H1 (cell line): ENCODE measurements around the gene TLK2. TPM values are rescaled to one million over a fixed set of nuclear protein-coding genes. Genes with fewer than 3 reads are reported as not detected.

Experiments
- CTCF ChIA-PET: fragments of 300-600 bp; sonication (Branson Sonifier 250); formaldehyde crosslinking; loops from one replicate; lab custom pipeline; 2021; ENCODE audit not compliant: partially characterized antibody; lab: Charles Lee
- POLR2A ChIA-PET: fragments of 300-600 bp; sonication (Branson Sonifier 250); formaldehyde crosslinking; loops from one replicate; lab custom pipeline; 2021; ENCODE audit warnings: inconsistent platforms; ENCODE audit not compliant: partially characterized antibody; lab: Charles Lee
- DNase-seq, 2 experiments: peaks; one replicate each; pipeline versions ENCODE4 v3.0.0 to v3.0.0-alpha.2; 2010 to 2022; ENCODE audit warnings: low spot score in 2 of 2, low read depth in 1 of 2, mixed read lengths in 1 of 2
- FAIRE-seq: peaks from 2 replicates; lab custom pipeline; 2011; peaks lifted over from hg19 to GRCh38; lab: Jason Lieb, UNC
- H2AFZ ChIP-seq: 2 replicates; pipeline ENCODE4 v1.8.1; 2012; ENCODE audit warnings: low read length, inconsistent platforms
- H2AK5ac ChIP-seq: 2 replicates; pipeline ENCODE4 v1.6.1; 2013; ENCODE audit warnings: low read depth, low read length
- H2BK120ac ChIP-seq: replicated peaks from 2 replicates; pipeline ENCODE3; 2013; ENCODE audit warnings: low read depth, low read length, inconsistent platforms
- H2BK12ac ChIP-seq: 2 replicates; pipeline ENCODE4 v1.6.1; 2013; ENCODE audit warnings: low read depth, low read length
- H2BK15ac ChIP-seq: 2 replicates; pipeline ENCODE4 v1.6.1; 2013; ENCODE audit warnings: low read length
- H2BK20ac ChIP-seq: 2 replicates; pipeline ENCODE4 v1.6.1; 2013; ENCODE audit warnings: low read length
- H2BK5ac ChIP-seq: 2 replicates; pipeline ENCODE4 v1.6.1; 2013; ENCODE audit warnings: low read depth, low read length
- H3K14ac ChIP-seq: 2 replicates; pipeline ENCODE4 v1.6.1; 2013; ENCODE audit warnings: inconsistent platforms; ENCODE audit not compliant: insufficient read length
- H3K18ac ChIP-seq: 2 replicates; pipeline ENCODE4 v1.6.1; 2013; ENCODE audit warnings: low read length; ENCODE audit errors: extremely low read depth
- H3K23ac ChIP-seq: 2 replicates; pipeline ENCODE4 v1.6.1; 2013; ENCODE audit warnings: inconsistent platforms; ENCODE audit not compliant: insufficient read length
- H3K23me2 ChIP-seq: 2 replicates; pipeline ENCODE4 v1.6.1; 2013; ENCODE audit warnings: low read depth, low read length
- H3K27ac ChIP-seq: 2 replicates; pipeline ENCODE4 v1.6.1; 2011; ENCODE audit warnings: low read depth, low read length, inconsistent platforms
- H3K27me3 ChIP-seq, 4 experiments: replicated peaks in 1 of 4; 1 replicate in 1 of 4; 2 replicates in 3 of 4; pipeline versions ENCODE4 v1.6.1 to v1.8.1; 2011 to 2013; ENCODE audit warnings: low read length in 3 of 4, mild to moderate bottlenecking in 3 of 4, inconsistent platforms in 2 of 4, mixed read lengths in 2 of 4, moderate library complexity in 1 of 4; ENCODE audit not compliant: control insufficient read depth in 3 of 4, insufficient read depth in 3 of 4; ENCODE audit errors: extremely low read depth in 1 of 4
- H3K36me3 ChIP-seq, 4 experiments: 2 replicates each; pipeline versions ENCODE4 v1.6.1 to v1.8.1; 2011 to 2013; ENCODE audit warnings: mild to moderate bottlenecking in 4 of 4, low read length in 3 of 4, moderate library complexity in 2 of 4, control low read depth in 1 of 4, inconsistent platforms in 1 of 4; ENCODE audit not compliant: insufficient read depth in 4 of 4, control insufficient read depth in 2 of 4
- H3K4ac ChIP-seq: replicated peaks from 2 replicates; pipeline ENCODE3; 2013; ENCODE audit warnings: low read length, low read depth, mixed read lengths, inconsistent platforms; ENCODE audit not compliant: insufficient read length
- H3K4me1 ChIP-seq, 4 experiments: replicated peaks in 1 of 4; 1 replicate in 1 of 4; 2 replicates in 3 of 4; pipeline versions ENCODE4 v1.6.1 to v1.8.1; 2011 to 2013; ENCODE audit warnings: low read length in 3 of 4, inconsistent platforms in 2 of 4, mixed read lengths in 1 of 4; ENCODE audit not compliant: insufficient read depth in 4 of 4, control insufficient read depth in 3 of 4
- H3K4me2 ChIP-seq, 2 experiments: 2 replicates each; pipeline versions ENCODE4 v1.6.1 to v1.8.1; 2011 to 2013; ENCODE audit warnings: low read depth in 2 of 2, low read length in 2 of 2, control low read depth in 1 of 2, inconsistent platforms in 1 of 2, mild to moderate bottlenecking in 1 of 2; ENCODE audit not compliant: insufficient read depth in 1 of 2
- H3K4me3 ChIP-seq, 4 experiments: fragments of 200-600, 300-600 bp in 1 of 4; sonication (generic), shearing (Covaris generic), sonication (Bioruptor Twin) in 1 of 4; 2 replicates each; pipeline versions ENCODE4 v1.5.1 to v1.8.1; 2011 to 2016; ENCODE audit warnings: low read length in 4 of 4, low read depth in 3 of 4, control low read depth in 2 of 4, inconsistent platforms in 2 of 4, mild to moderate bottlenecking in 2 of 4, mixed read lengths in 1 of 4, moderate library complexity in 1 of 4; ENCODE audit not compliant: insufficient read depth in 2 of 4; ENCODE audit errors: extremely low read depth in 1 of 4
- H3K56ac ChIP-seq: replicated peaks from 2 replicates; pipeline ENCODE3; 2013; ENCODE audit warnings: low read depth, mild to moderate bottlenecking, mixed read lengths, low read length, inconsistent platforms; ENCODE audit not compliant: insufficient read length
- H3K79me1 ChIP-seq: 2 replicates; pipeline ENCODE4 v1.6.1; 2013; ENCODE audit warnings: low read depth, low read length, control low read depth
- H3K79me2 ChIP-seq, 2 experiments: 2 replicates each; pipeline versions ENCODE4 v1.6.1 to v1.8.1; 2012 to 2013; ENCODE audit warnings: low read length in 2 of 2, mild to moderate bottlenecking in 2 of 2, inconsistent platforms in 1 of 2; ENCODE audit not compliant: insufficient read depth in 2 of 2, control insufficient read depth in 1 of 2
- H3K9ac ChIP-seq, 4 experiments: replicated peaks in 1 of 4; 1 replicate in 1 of 4; 2 replicates in 3 of 4; pipeline versions ENCODE4 v1.6.1 to v1.8.1; 2011 to 2013; ENCODE audit warnings: low read depth in 3 of 4, low read length in 3 of 4, control low read depth in 2 of 4, mild to moderate bottlenecking in 2 of 4, moderate library complexity in 2 of 4, inconsistent platforms in 1 of 4; ENCODE audit errors: extremely low read depth in 1 of 4
- H3K9me3 ChIP-seq, 2 experiments: 2 replicates each; pipeline versions ENCODE4 v1.6.1 to v1.8.1; 2012 to 2013; ENCODE audit warnings: mild to moderate bottlenecking in 2 of 2, moderate library complexity in 2 of 2, control low read depth in 1 of 2, inconsistent platforms in 1 of 2, low read depth in 1 of 2, low read length in 1 of 2, mixed read lengths in 1 of 2; ENCODE audit not compliant: insufficient read depth in 2 of 2
- H4K20me1 ChIP-seq, 2 experiments: replicated peaks in 1 of 2; 2 replicates each; pipeline versions ENCODE3 to v1.8.1; 2011 to 2013; ENCODE audit warnings: inconsistent platforms in 2 of 2, low read length in 2 of 2, mild to moderate bottlenecking in 1 of 2; ENCODE audit not compliant: insufficient read depth in 2 of 2, control insufficient read depth in 1 of 2
- H4K5ac ChIP-seq: 2 replicates; pipeline ENCODE4 v1.6.1; 2013; ENCODE audit warnings: low read length, low read depth, mixed read lengths, inconsistent platforms; ENCODE audit not compliant: insufficient read length
- H4K8ac ChIP-seq: 2 replicates; pipeline ENCODE4 v1.8.0; 2013; ENCODE audit warnings: mild to moderate bottlenecking, moderate library complexity, low read length, inconsistent platforms; ENCODE audit not compliant: insufficient read depth; ENCODE audit errors: extremely low read depth
- H4K91ac ChIP-seq: replicated peaks from 2 replicates; pipeline ENCODE3; 2013; ENCODE audit warnings: low read length, mixed read lengths, inconsistent platforms; ENCODE audit not compliant: insufficient read length
- JUND ChIP-seq: IDR thresholded peaks from 2 replicates; pipeline ENCODE4 v1.6.1; 2011; ENCODE audit warnings: mild to moderate bottlenecking, improper control_type of control experiment, low read length
- RFX5 ChIP-seq: IDR thresholded peaks from 2 replicates; pipeline ENCODE4 v1.6.1; 2011; ENCODE audit warnings: low read depth, low read length, improper control_type of control experiment, borderline replicate concordance
- SP1 ChIP-seq: IDR thresholded peaks from 2 replicates; pipeline ENCODE4 v1.6.1; 2011; ENCODE audit warnings: low read depth, low read length
- SUZ12 ChIP-seq: fragments of 200-600 bp; sonication (generic); IDR thresholded peaks from 2 replicates; pipeline ENCODE4 v1.6.1; 2012; ENCODE audit warnings: mild to moderate bottlenecking, inconsistent platforms, low read length, moderate library complexity, mixed read lengths
- WGBS, 2 experiments: shearing (Covaris generic) in 1 of 2; methylation state at CpG; one replicate each; pipeline versions ENCODE4 v1.1.6 to v1.1.7; 2013 to 2015; ENCODE audit warnings: low lambda C conversion rate in 2 of 2, mixed read lengths in 2 of 2, inconsistent platforms in 1 of 2, low coverage in 1 of 2, missing lambda C conversion rate in 1 of 2; ENCODE audit not compliant: insufficient replicate concordance in 2 of 2, insufficient coverage in 1 of 2, insufficient read length in 1 of 2; ENCODE audit errors: extremely low coverage in 1 of 2, missing lambda C conversion rate in 1 of 2; 5-methylcytosine and 5-hydroxymethylcytosine counted together
- polyA plus RNA-seq, 7 experiments: library from polyadenylated mRNA; depleted of rRNA in 3 of 7; stranded (reverse) in 5 of 7; unstranded in 2 of 7; fragments of >200 nt in 5 of 7; fragments of 200-250 nt in 2 of 7; gene quantifications; 1 replicate in 5 of 7; 2 replicates in 1 of 7; 4 replicates in 1 of 7; pipeline versions ENCODE4 v1.2.1 to v1.2.3, GENCODE V29; 2011 to 2013; ENCODE audit warnings: missing spikeins in 2 of 7, mixed read lengths in 2 of 7
- total RNA-seq: library from RNA; stranded (reverse); fragmentation: NEBNext Ultra II Directional; extraction: Animal tissue kit (Norgen Biotek cat#: 25700); gene quantifications from 2 replicates; pipeline ENCODE4 v1.2.1, GENCODE V29; 2021

The TLK2 gene
- total and polyA plus RNA-seq, 2 of the 8 experiments (the other 6 are each of a cell fraction or from before 2014, with no cell fraction given): 43.1 to 59.9 TPM

GRCh38 chr17:62621223-62621622 lies 142.6 kb downstream of the TLK2 start:
- Histone ChIP-seq H2BK12ac (no peak overlapping the region), H3K23me2 (no peaks in the 10 kb centered on the region), H4K5ac (no peak overlapping the region), H3K4ac (no peak overlapping the region), H4K91ac (no peak overlapping the region), H2AFZ (no peak overlapping the region), H3K79me1 (peaks cover under 1% of the 10 kb centered on the region; the same call in 1 of the 2 replicates), H2BK5ac (no peak overlapping the region), H2BK15ac (0 out of 2 replicates have a peak overlapping the region, but pooled peaks have one; percentile 29), H3K36me3 (no peaks in the 10 kb centered on the region; a peak in 1 of 8 replicates), H3K23ac (no peak overlapping the region), H2AK5ac (no peak overlapping the region), H4K8ac (peak overlapping the region; percentile 65; the same call in 1 of the 2 replicates), H3K4me1 (peaks cover 0 to 10% (median 6%) of the 10 kb centered on the region in 4 experiments; a peak in 6 of 7 replicates), H3K56ac (no peak overlapping the region), H3K9me3 (no peaks in the 10 kb centered on the region), H3K18ac (no peak overlapping the region), H2BK20ac (no peak overlapping the region), H2BK120ac (no peak overlapping the region), H3K27ac (no peak overlapping the region), H3K4me3 (no peak overlapping the region), H3K27me3 (no peaks in the 10 kb centered on the region; a peak in 2 of 7 replicates), H3K14ac (no peak overlapping the region), H3K79me2 (no peaks in the 10 kb centered on the region), H4K20me1 (no peaks in the 10 kb centered on the region), H3K4me2 (no peak overlapping the region), H3K9ac (no peak overlapping the region)
- CTCF ChIA-PET: interaction anchor here (1.0 to 1.1 kb wide), 2 partner anchors 10 to 49 kb away, joined by 3 to 4 read pairs; no protein-coding TSS in a partner anchor
- no peak for FAIRE-seq
- no peak for DNase-seq
- POLR2A ChIA-PET: interaction anchor here (1.2 to 1.4 kb wide), 3 partner anchors 9 to 49 kb away, joined by 3 to 4 read pairs (median 3); no protein-coding TSS in a partner anchor
- WGBS, 2 experiments: 89% methylated on average over 11 of the region's 11 CpGs; no CpG with 5 or more reads in 1 of the 2 experiments
- TF ChIP-seq JUND: no peak
- no peak for TF ChIP-seq SP1
- TF ChIP-seq RFX5: no peak
- no peak for TF ChIP-seq SUZ12
